KOPT-K1 (cell line): ENCODE measurements around the gene CRYL1.

ENCODE experiments used
- H3K27ac ChIP-seq: fragments of 200-600 bp; sonication (generic); 2 replicates; pipeline ENCODE4 v1.5.1; 2016; ENCODE audit warnings: antibody characterized with exemption, mild to moderate bottlenecking, low read depth, low read length; ENCODE audit not compliant: poor library complexity, severe bottlenecking
- H3K36me3 ChIP-seq: fragments of 200-600 bp; sonication (generic); 2 replicates; pipeline ENCODE4 v1.5.1; 2017; ENCODE audit warnings: antibody characterized with exemption, mild to moderate bottlenecking, low read length, moderate library complexity; ENCODE audit not compliant: insufficient read depth
- H3K9me3 ChIP-seq: fragments of 200-600 bp; sonication (generic); 2 replicates; pipeline ENCODE4 v1.5.1; 2017; ENCODE audit warnings: antibody characterized with exemption, low read length, mild to moderate bottlenecking; ENCODE audit not compliant: insufficient read depth, poor library complexity, severe bottlenecking

Gene CRYL1

DNA sequence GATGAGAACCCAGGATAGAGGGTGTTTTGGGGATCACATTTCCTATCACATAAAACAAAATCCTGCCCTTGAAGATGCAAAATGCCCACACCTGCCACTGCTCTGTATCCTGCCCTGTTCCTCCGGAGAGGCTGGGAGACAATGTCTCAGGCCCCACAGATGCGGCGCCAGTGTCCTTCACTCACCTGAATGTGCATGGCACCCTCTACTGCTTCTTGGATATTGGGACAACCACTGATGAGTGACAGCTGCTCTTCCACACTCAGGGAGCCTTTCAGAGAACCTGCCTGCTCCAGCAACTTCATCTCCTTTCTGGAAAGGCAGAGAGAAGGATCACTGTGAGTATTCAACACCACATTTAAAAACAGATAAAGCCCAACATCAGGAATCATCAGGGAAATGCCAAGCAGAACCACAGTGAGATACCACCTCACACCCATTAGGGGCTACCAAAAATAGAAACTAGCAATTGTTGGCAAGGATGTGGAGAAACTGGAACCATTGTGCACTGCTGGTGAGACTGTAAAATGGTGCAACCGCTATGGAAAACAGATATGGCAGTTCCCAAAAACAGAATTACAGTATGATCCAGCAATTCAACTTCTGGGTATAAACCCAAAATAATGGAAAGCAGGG lies 36.4 kb downstream of the CRYL1 start:
- no peak overlapping the region for H3K27ac ChIP-seq
- no peaks in the 10 kb centered on the region for H3K36me3 ChIP-seq
- H3K9me3 ChIP-seq, result no peaks in the 10 kb centered on the region

GRCh38 chr13:20487927-20488326 lies 37.7 kb downstream of the CRYL1 start:
- H3K27ac ChIP-seq, result no peak overlapping the region
- H3K36me3 ChIP-seq, result no peaks in the 10 kb centered on the region
- H3K9me3 ChIP-seq, result no peaks in the 10 kb centered on the region

GRCh38 chr13:20482787-20483186 lies 42.9 kb downstream of the CRYL1 start:
- Histone ChIP-seq H3K9me3 (no peaks in the 10 kb centered on the region), H3K27ac (no peak overlapping the region), H3K36me3 (no peaks in the 10 kb centered on the region)

- H3K9me3 ChIP-seq, result no peaks in the 10 kb centered on the region
- H3K27ac ChIP-seq, result no peak overlapping the region
- H3K36me3 ChIP-seq, result no peaks in the 10 kb centered on the region
These were observed 43.3 kb downstream of the CRYL1 start for GRCh38 chr13:20482275-20482761.

DNA sequence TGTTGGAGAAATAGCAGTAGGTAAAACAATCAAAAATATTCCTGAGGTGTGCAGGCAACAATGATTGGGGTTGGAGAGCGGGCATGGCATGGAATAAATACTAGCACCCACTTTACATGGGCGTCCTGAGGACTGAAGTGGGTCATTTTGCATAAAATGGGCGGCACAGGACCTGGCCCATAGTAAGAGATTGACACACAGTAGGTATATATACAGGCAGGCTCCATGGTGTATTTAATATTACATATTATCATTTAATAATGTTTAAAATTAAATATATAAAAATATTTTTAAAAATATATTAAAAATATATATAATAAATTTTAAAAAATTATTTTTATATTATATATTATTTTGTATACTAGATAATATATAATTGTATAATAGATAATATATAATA lies 48.3 kb downstream of the CRYL1 start:
- Histone ChIP-seq H3K36me3 (no peaks in the 10 kb centered on the region), H3K9me3 (no peaks in the 10 kb centered on the region), H3K27ac (no peak overlapping the region)

GRCh38 chr13:20475927-20476691 lies 49.5 kb downstream of the CRYL1 start:
- H3K27ac ChIP-seq, result peak overlapping the region; percentile 56
- H3K36me3 ChIP-seq, result no peaks in the 10 kb centered on the region
- H3K9me3 ChIP-seq, result no peaks in the 10 kb centered on the region

- no peaks in the 10 kb centered on the region for H3K9me3 ChIP-seq
- no peaks in the 10 kb centered on the region for H3K36me3 ChIP-seq
- H3K27ac ChIP-seq, result no peak overlapping the region
These were observed 51.1 kb downstream of the CRYL1 start for GRCh38 chr13:20474515-20474914.

DNA sequence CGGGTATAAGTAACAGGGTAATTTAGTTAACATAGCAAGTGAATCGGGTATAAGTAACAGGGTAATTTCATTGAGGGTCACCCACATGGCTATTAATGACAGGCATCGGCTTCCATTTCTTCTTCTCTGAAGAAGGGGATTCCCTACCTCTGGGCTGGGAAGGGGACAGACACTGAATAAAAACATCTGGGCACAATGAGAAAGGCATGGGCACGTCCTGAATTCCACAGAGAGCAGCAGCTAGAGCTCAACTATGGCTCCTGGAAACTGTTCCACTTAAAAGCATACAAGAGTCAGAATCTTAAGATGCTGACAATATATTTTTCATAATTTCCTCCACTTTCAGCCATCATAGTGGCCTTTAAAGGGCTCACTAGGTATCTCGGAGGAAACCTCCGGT lies 51.8 kb downstream of the CRYL1 start:
- Histone ChIP-seq H3K36me3 (no peaks in the 10 kb centered on the region), H3K27ac (no peak overlapping the region), H3K9me3 (no peaks in the 10 kb centered on the region)

GRCh38 chr13:20473139-20473538 lies 52.5 kb downstream of the CRYL1 start:
- H3K27ac ChIP-seq, result no peak overlapping the region
- no peaks in the 10 kb centered on the region for H3K9me3 ChIP-seq
- H3K36me3 ChIP-seq, result no peaks in the 10 kb centered on the region

GRCh38 chr13:20472531-20472930 lies 53.1 kb downstream of the CRYL1 start:
- Histone ChIP-seq H3K36me3 (no peaks in the 10 kb centered on the region), H3K27ac (no peak overlapping the region)

GRCh38 chr13:20470136-20470535 lies 55.5 kb downstream of the CRYL1 start:
- Histone ChIP-seq H3K27ac (no peak overlapping the region), H3K36me3 (no peaks in the 10 kb centered on the region), H3K9me3 (no peaks in the 10 kb centered on the region)

More at GRCh38 chr13:20472531-20472930, 53.1 kb downstream of the CRYL1 start:
- H3K9me3 ChIP-seq, result no peaks in the 10 kb centered on the region

GRCh38 chr13:20466371-20466770 lies 59.3 kb downstream of the CRYL1 start:
- Histone ChIP-seq H3K36me3 (no peaks in the 10 kb centered on the region), H3K9me3 (no peaks in the 10 kb centered on the region), H3K27ac (no peak overlapping the region)

DNA sequence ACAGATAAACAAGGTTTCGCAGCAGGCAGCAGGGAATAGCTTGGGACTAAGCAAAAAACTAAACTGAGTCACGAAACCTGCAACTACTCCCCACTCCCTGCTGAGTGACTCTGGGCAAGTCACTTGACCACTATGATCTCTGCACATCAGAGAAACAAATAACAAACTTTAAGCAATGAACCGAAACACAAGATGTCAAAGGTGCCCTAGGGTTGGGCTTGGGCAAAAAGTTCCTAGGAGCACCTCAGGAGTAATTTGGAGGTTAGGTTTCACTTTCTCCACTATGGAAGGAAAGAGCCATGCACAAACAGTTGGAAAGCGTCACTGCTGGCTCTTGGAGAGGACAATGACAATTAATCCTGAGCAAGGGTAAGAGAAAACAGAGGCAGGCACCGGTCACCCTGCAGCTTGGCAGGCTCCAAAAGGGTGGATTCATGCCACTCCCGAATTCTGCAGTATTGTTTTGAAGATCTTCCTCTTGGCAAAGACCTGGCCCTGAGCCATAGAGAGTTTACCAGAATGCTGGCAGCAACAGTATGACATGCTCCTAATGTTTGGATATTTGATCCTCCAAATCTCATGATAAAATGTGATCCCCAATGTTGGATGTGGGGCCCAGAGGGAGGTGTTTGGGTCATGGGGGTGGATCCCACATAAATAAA lies 60.3 kb downstream of the CRYL1 start:
- Histone ChIP-seq H3K36me3 (no peaks in the 10 kb centered on the region), H3K9me3 (no peaks in the 10 kb centered on the region), H3K27ac (no peak overlapping the region)

DNA sequence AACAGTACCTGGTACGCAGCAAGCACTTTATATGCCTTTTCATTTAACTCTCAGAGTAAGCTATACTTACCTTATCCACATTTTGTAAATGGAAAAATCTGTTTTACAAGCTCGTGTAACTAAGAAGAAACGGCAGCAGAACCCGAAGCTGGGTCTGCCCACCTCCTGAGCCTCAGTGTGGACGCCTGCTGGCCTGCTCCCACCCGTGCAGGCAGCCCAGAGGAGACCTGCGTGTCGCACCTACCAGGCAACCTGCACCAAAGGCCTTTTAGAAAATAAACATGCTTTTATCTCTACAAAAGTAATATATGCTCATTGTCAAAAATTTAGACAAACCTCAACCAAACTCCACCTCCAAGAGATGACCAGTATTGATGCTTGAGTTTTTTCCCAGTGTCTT lies 62.7 kb downstream of the CRYL1 start:
- Histone ChIP-seq H3K9me3 (no peaks in the 10 kb centered on the region), H3K27ac (no peak overlapping the region), H3K36me3 (no peaks in the 10 kb centered on the region)

DNA sequence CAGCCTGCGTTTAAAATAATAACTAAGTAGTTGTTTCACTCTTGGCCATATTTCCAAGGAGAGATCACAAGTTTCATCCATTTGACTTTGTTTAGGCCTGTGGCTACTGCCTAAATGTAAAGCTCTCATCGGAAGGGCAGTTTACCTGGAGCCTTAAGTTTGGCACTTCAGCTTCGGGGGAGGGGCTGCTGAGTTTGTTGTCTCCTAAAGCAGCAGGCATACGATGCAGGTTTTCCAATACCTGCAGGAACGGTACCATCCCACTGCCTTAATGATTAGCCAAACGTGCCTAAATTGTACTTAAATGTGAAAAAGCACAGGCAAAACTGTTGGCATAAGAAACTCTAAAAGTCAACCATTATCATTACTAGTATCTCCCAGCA lies 63.1 kb downstream of the CRYL1 start:
- Histone ChIP-seq H3K27ac (no peak overlapping the region), H3K9me3 (no peaks in the 10 kb centered on the region), H3K36me3 (no peaks in the 10 kb centered on the region)
